ENCODE results near the gene RUSC2. TPM values are rescaled to one million over a fixed set of nuclear protein-coding genes. Genes with fewer than 3 reads are reported as not detected.

RUSC2 gene
- polyA plus RNA-seq, 1 donor from 2014 or later, result 46.4 TPM

GRCh38 chr9:35499701-35500030 lies 9.8 kb downstream of the RUSC2 start:
- H3K79me2 ChIP-seq (replicated peaks; ENCODE audit: insufficient read depth, low read length), result no peaks in the 10 kb centered on the region
- H3K9ac ChIP-seq (ENCODE audit: low read length), result no peak overlapping the region
- no peaks in the 10 kb centered on the region for H4K20me1 ChIP-seq (ENCODE audit: insufficient read depth)
- no peaks in the 10 kb centered on the region for H3F3A ChIP-seq (ENCODE audit: insufficient read depth, low read length, poor library complexity, severe bottlenecking)
- no peaks in the 10 kb centered on the region for H3K36me3 ChIP-seq (ENCODE audit: insufficient read depth, low read length)
- TF ChIP-seq POLR2AphosphoS5 (IDR thresholded peaks at IDR 0.05) (no peak), TAF1 (IDR thresholded peaks at IDR 0.05; ENCODE audit: low read depth) (no peak), EP300 (conservative IDR thresholded peaks at IDR 0.05; ENCODE audit: poor library complexity, severe bottlenecking) (no peak), EZH2 (IDR thresholded peaks at IDR 0.05; ENCODE audit: borderline replicate concordance, insufficient read depth, low read length, poor library complexity, severe bottlenecking) (no peak), RAD21 (conservative IDR thresholded peaks at IDR 0.05) (no peak), MXI1 (conservative IDR thresholded peaks at IDR 0.05; ENCODE audit: poor library complexity, severe bottlenecking) (no peak), CTCF (IDR thresholded peaks at IDR 0.05; ENCODE audit: poor library complexity, severe bottlenecking) (no peak), SMC3 (conservative IDR thresholded peaks at IDR 0.05; ENCODE audit: poor library complexity) (no peak), REST (IDR thresholded peaks at IDR 0.05; ENCODE audit: borderline replicate concordance) (no peak)
- H3K27me3 ChIP-seq (ENCODE audit: insufficient read depth, low read depth, low read length), result no peaks in the 10 kb centered on the region
- no peaks in the 10 kb centered on the region for H3K9me3 ChIP-seq (ENCODE audit: low read length)
- no peak overlapping the region for H3K4me3 ChIP-seq (ENCODE audit: low read length)
- no peak overlapping the region for H3K27ac ChIP-seq (ENCODE audit: low read length)
- no peaks in the 10 kb centered on the region for H3K9me2 ChIP-seq (ENCODE audit: insufficient read depth, low read length)
- no peak overlapping the region for H2AFZ ChIP-seq (ENCODE audit: low read depth, low read length)
- H3K4me2 ChIP-seq (ENCODE audit: low read length), result no peak overlapping the region

GRCh38 chr9:35500130-35500748 lies 10.3 kb downstream of the RUSC2 start:
- no peak overlapping the region for H3K9ac ChIP-seq (ENCODE audit: low read length)
- H4K20me1 ChIP-seq (ENCODE audit: insufficient read depth), result no peaks in the 10 kb centered on the region
- no peak overlapping the region for H3K4me2 ChIP-seq (ENCODE audit: low read length)
- H3K4me3 ChIP-seq (ENCODE audit: low read length), result no peak overlapping the region
- H3K9me3 ChIP-seq (ENCODE audit: low read length), result no peaks in the 10 kb centered on the region
- H3K27me3 ChIP-seq (ENCODE audit: insufficient read depth, low read depth, low read length), result no peaks in the 10 kb centered on the region
- no peaks in the 10 kb centered on the region for H3K36me3 ChIP-seq (ENCODE audit: insufficient read depth, low read length)
- no peak overlapping the region for H2AFZ ChIP-seq (ENCODE audit: low read depth, low read length)
- no peaks in the 10 kb centered on the region for H3K9me2 ChIP-seq (ENCODE audit: insufficient read depth, low read length)
- TF ChIP-seq POLR2AphosphoS5 (IDR thresholded peaks at IDR 0.05), result no peak
- H3K79me2 ChIP-seq (replicated peaks; ENCODE audit: insufficient read depth, low read length), result no peaks in the 10 kb centered on the region
- no peaks in the 10 kb centered on the region for H3F3A ChIP-seq (ENCODE audit: insufficient read depth, low read length, poor library complexity, severe bottlenecking)
- no peak overlapping the region for H3K27ac ChIP-seq (ENCODE audit: low read length)

- no peaks in the 10 kb centered on the region for H3K79me2 ChIP-seq (replicated peaks; ENCODE audit: insufficient read depth, low read length)
- H4K20me1 ChIP-seq (ENCODE audit: insufficient read depth), result no peaks in the 10 kb centered on the region
- no peak overlapping the region for H3K4me2 ChIP-seq (ENCODE audit: low read length)
- TF ChIP-seq EP300 (conservative IDR thresholded peaks at IDR 0.05; ENCODE audit: poor library complexity, severe bottlenecking) (no peak), REST (IDR thresholded peaks at IDR 0.05; ENCODE audit: borderline replicate concordance) (no peak), POLR2AphosphoS5 (IDR thresholded peaks at IDR 0.05) (no peak), CTCF (IDR thresholded peaks at IDR 0.05; ENCODE audit: poor library complexity, severe bottlenecking) (no peak), RAD21 (conservative IDR thresholded peaks at IDR 0.05) (no peak), EZH2 (IDR thresholded peaks at IDR 0.05; ENCODE audit: borderline replicate concordance, insufficient read depth, low read length, poor library complexity, severe bottlenecking) (no peak), MXI1 (conservative IDR thresholded peaks at IDR 0.05; ENCODE audit: poor library complexity, severe bottlenecking) (no peak), TAF1 (IDR thresholded peaks at IDR 0.05; ENCODE audit: low read depth) (no peak)
- no peak overlapping the region for H3K9ac ChIP-seq (ENCODE audit: low read length)
- no peaks in the 10 kb centered on the region for H3K9me2 ChIP-seq (ENCODE audit: insufficient read depth, low read length)
- H3K9me3 ChIP-seq (ENCODE audit: low read length), result no peaks in the 10 kb centered on the region
- no peaks in the 10 kb centered on the region for H3K27me3 ChIP-seq (ENCODE audit: insufficient read depth, low read depth, low read length)
- no peaks in the 10 kb centered on the region for H3F3A ChIP-seq (ENCODE audit: insufficient read depth, low read length, poor library complexity, severe bottlenecking)
- H3K4me3 ChIP-seq (ENCODE audit: low read length), result no peak overlapping the region
- H2AFZ ChIP-seq (ENCODE audit: low read depth, low read length), result no peak overlapping the region
- H3K36me3 ChIP-seq (ENCODE audit: insufficient read depth, low read length), result no peaks in the 10 kb centered on the region
- H3K27ac ChIP-seq (ENCODE audit: low read length), result no peak overlapping the region
These were observed 12.0 kb downstream of the RUSC2 start for GRCh38 chr9:35501946-35502345.

Data from neural cell (in vitro differentiated cells).